Medulla oblongata (tissue), 1 donor: ENCODE measurements around the gene ZNF22.
A peak's percentile ranks its signal among the peaks of the same experiment; 100 is the strongest.

Experiments used
- DNase-seq: peaks from one replicate; pipeline ENCODE4 v3.0.0-alpha.2; 2015; ENCODE audit errors: extremely low spot score

Gene ZNF22

DNA sequence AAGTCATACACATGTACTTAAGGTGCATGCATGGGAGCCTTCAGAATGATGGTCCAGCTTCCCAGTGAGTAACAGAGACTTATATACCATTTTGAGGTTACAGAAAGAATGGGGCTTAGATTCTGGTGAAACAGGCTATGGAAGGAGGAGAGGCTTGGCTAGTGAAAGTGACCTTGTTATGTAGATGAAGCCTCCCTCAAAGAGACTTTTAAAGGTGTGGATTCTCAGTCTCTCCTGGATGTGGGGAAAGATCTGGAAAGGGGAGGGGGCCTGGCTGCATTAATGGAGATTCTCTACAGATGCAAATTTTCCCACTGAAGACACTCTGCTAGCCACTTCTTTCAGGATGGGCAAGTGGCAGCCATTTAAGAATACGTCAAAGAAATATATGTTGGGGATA, 35.6 kb upstream of the ZNF22 start:
- DNase-seq = peak; percentile 15

- DNase-seq = peak; percentile 23
Observed at GRCh38 chr10:44965651-44966097, 35.0 kb upstream of the ZNF22 start.

- DNase-seq = no peak
Observed at GRCh38 chr10:44966129-44966815, 34.5 kb upstream of the ZNF22 start.

DNA sequence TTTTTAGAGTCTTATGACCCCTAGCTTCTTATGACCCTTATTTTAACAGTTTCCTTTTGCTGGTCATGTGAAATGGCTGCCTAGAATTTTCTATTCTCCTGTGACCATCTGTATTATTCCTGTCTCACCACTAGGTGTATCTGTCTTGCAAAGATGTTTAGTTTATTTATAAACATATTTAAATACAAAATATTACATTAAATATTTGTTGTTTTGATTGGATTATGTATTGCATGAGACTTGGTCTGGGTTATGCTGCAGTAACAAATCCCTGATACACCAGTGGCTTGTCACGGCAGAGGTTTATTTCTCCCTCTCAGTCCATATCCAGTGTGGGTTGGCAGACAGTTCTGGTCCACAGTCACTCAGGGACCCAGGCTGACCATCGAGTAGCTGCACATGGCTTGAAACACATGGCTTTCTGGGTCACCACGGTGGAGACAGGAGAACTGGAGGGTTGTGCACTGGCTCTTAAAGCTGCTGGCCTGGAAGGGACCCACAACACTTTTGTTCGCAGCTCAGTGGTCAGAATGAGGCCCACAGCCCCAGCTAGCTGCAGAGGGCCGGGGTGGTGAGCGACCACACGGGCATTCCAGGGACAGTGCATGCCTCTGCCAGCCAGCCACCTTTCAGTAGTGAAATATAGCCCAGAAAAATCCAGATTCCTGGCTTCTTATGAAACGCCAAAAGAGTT, 33.8 kb upstream of the ZNF22 start:
- peak; percentile 27 for DNase-seq

DNA sequence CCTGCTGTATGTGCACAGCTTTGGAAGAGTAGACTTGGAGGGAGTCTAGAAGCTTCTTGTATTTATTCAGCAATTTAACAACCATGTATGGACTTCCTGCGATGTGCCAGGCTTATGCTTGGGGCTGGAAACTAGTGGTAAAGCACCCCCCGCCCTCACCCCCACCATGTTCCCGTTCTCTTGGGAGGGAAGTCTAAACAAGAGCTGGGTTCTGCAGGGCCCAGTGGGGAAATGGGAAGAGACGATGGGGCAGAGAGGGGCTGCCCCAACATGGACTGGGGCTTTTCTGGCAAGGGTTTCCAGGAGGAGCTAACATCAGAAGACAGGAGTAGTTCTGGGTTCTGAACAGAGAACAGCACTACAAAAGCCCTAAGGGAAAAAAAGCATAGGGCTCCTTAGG, 33.1 kb upstream of the ZNF22 start:
- peak; percentile 55 for DNase-seq

DNA sequence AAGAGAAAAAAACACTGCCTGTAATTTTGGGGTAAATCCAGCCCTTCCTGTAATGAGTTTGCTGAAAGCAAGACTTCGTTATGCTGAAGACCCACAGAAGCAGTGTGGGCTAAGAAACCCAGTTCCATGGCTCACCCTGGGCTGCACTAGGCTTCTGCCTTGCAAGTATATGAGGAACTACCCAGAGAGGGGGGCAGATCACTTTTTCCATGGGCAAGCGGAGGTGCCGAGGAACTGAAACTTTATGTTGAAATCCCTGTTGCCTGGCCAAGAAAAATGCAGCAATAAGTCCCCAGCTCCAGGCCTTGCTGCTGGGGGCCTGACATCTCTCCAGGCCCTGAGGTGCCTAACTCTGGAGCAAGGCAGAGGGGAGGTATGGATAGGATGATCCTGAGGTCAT, 32.6 kb upstream of the ZNF22 start:
- DNase-seq = peak; percentile 82

DNA sequence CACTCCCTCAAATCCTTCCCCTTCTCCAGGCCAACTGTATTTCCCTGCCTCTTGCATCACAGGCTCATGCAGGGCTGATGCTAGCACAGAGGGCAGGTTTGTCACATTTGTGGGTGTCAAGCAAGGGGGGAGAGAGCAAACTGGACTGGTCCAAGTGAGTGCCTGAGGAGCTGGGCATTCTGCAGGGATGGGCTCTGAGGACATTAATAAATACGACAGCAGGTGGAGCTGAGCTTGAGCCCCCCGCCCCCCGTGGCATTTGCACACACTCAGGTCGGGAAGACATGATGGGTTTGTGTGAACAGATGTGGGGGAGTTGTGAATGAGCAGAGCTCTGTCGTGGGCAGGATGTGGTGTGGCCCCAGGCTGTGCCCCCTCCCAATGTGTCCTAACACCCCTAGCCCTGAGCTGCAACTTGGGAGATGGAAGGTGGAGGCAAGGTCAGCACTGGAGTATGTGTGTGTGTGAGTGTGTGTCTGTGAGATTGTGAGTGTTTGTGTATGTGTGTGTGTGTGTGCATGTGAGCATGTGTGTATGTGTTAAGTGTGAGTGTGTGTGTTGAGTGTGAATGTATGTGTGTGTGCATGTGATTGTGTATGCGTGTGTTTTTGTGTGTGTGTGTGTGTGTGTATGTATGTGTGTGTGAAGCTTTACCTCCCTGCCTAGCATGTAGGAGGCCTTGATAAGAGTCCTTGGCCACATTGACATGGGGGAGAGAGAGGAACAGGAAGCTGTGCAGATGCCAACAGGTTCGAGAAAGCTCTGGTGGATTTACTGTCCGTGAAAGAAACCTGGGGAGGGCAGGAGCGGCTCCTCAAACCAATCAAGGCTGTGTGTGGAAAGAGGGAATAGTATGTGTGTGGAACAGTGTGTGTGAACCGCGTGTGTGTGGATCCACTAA, 32.0 kb upstream of the ZNF22 start:
- peak; percentile 19 for DNase-seq

GRCh38 chr10:44969854-44970253, 30.9 kb upstream of the ZNF22 start:
- DNase-seq = no peak

GRCh38 chr10:44970812-44971395, 29.8 kb upstream of the ZNF22 start:
- no peak for DNase-seq

DNA sequence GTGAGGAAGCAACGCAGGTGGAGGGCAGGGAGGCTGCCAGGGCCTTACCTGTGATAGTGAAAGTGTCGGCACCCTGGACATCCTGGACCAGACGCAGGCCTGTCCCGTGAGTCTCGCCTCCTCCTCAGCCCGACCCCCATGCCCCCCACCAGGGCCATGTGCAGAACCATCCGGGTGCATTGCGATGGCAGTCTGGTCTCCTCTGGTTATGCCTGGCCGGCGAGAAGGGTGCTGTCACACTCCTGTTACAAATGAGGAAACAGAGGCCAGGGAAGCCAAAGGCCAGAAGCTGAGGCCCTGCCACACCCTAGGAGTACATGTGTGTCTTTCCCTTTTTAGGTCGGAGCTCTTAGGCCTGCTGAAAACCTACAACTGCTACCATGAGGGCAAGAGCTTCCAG, 29.3 kb upstream of the ZNF22 start:
- no peak for DNase-seq

DNA sequence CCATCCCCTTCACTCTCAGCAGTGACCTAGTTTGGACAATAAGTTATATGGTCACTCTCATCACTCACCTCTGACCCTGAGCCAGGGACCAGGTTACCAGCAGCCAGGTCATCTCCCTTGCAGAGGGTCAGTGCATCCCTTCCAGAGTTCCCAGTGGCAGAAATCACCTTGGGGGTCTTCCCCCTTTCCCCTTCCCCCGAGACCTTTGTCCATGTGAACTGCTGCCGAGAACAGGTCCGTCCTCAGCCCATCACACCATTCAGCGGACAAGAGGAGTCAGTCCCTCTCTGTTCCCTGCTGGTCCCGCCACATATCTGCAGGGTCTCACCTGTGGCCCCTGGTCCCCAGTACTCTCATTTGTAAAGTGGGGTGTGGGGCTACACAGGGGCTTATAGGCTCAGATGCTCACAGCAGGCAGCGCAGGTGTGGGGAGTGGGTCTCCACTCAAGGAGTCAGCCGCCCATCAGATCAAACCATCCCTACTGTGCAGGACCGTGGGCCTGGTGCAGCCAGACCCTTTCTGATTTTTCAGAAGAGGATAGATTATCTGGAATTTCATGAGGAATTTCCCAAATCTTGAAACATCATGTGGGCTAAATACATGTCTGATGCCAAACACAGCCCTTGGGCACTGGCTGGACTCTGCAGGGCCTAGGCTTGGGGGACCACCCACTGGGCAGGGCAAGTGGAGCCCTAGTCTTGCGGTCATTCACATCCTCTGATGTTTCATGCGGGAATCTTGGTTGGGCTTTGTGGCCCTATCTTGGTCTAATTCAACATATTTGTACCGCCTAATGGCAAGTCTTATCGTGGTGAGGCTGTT, 28.6 kb upstream of the ZNF22 start:
- DNase-seq = no peak

DNA sequence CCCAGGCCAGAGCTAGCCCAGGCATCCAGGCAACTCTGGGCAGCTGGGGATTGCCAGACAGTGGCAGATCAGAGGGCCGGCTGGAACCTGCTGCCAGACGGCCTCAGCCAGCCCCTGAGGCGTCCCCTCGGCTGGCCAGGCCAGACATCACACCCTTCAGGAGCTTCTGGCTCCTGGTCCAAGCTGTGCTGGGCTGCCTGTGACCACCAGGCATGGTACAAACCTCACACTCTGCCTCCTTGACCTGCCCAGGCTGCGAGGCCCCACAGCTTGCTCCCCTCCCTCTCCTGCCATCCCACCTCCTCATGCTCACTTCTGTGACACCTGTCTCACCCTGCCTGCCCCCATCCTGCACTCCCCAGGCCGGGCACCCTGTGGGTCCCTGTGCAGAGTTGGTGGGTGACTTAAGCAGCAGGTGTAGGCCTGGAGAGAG, 27.8 kb upstream of the ZNF22 start:
- no peak for DNase-seq

GRCh38 chr10:44973323-44974081, 27.2 kb upstream of the ZNF22 start:
- DNase-seq = no peak

- DNase-seq = peak; percentile 30
Observed at GRCh38 chr10:44974082-44974627, 26.6 kb upstream of the ZNF22 start.

DNA sequence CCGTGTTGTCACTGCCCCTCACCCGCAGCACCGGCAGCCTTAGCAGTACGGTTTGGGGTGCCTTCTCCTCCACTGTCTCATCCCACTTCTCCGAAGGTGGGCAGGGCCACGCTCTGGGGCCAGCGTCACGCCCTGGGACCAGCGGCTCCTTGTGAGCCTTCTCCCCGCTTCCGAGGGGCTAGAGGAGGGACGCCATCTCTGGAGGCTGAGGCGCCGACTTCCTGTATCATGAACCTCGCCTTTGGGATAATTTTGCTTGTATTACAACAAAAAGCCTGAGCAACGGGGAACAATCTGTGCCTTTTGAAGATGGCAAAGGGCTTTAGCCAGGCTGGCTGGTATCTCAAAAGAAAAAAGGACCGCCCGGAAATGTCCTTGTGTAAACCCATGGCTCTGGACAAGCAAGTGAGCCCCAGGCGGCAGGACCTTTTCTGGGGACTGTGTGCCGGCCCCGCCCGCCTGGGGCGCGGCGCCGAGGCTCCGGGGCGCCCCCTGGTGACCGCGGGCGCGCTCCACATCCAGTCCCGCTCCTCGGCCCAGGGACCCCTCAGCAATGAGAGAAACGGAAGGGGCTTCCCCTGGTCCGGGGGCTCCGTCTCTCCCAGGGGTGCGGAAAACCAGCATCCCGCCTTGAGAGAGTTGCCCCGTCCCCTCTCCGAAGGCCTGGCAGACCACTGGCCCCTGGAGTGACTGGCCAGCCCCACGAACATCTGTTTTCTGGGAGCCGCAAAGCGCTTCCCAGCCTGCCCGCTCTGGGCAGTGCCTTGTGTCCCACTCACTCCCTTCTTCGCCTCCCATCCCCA, 25.9 kb upstream of the ZNF22 start:
- peak; percentile 83 for DNase-seq

GRCh38 chr10:44975431-44976331, 25.0 kb upstream of the ZNF22 start:
- no peak for DNase-seq

DNA sequence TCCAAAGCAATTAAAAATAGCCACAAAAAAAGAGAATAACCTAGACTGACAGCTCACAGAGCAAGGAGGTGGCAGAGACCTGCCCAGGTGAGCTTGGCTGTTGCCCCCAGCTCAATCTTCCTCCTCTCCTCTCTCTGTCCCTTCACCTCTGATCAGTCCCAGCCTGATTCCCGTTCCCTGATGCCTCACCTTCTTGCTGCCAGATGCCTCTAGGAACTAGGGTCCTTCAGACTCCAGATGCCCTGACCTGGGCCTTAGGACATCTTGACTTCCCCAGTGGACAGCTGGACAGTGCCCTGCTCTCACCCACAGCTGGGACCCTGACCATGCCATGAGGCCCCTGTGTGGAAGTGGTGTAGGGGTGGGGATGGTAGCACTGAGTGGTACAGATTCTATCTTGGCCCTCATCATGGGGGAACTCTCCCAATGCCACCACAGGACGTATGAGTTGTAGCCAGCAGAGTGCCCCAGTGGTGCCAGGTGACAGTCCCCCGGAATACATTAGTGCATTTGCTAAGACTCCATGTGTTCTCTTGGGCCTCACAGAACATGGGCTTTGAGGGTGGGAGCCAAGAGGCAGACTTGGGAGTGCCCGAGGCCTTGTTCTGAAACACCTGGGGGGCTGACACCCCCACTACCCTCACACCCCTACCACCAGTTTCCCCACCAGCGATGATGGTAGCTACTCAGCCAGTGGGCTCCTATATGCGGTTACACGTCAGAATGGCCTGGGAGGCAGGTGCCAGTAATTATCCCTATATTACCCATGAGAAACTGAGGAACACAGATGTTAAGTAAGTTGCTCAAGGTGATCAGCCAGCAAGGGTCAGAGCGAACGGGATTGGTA, 24.1 kb upstream of the ZNF22 start:
- DNase-seq = no peak
